GM18508 (cell line): ENCODE results near the gene OR14I1.

Source experiments
- ATAC-seq: cut with Tn5 transposase; IDR thresholded peaks from one replicate; pipeline ENCODE4 v1.9.1; 2021; ENCODE audit warnings: moderate number of reproducible peaks; ENCODE audit not compliant: insufficient read depth, unreplicated experiment

OR14I1 gene

DNA sequence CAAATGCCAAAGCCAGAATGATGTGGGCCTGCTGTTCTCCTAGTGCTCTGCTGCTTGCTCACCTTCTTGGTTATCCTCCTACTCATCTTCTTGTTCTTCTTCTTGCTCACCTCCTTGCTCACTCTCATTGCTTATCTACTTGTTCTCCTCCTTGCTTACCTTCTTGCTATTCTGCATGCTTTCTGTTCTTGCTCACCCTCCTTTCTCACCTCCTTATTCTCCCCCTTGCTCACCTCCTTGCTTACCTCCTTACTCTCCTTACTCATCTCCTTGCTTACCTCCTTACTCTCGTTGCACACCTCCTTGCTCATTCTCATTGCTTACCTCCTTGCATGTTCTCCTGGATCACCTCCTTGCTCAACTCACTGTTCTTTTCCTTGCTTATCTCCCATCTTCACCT is at the start of gene OR14I1:
Gene OR14I1, minus strand, starts transcription at position 53 of the 400 bp plus-strand sequence.
- ATAC-seq: no peak

DNA sequence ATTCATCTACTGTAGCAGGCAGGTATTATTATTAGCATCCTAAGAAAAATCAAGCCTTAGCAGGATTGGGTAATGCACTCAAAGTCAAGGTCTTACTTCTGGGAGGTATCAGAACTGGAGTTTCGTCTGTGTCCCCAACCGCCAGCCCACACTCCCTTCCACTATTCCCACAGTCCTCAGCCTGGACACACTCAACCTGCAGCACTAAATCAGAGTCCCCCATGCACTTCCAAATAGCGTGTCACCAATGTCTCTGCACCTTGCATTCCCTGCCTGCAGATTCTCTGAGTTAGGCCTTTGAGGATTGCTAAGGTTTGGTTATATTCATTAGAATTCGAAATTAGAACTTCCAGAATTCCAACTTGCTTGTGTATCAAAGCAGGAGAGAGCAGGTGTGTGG is 49.1 kb upstream of the OR14I1 start:
- no peak for ATAC-seq

DNA sequence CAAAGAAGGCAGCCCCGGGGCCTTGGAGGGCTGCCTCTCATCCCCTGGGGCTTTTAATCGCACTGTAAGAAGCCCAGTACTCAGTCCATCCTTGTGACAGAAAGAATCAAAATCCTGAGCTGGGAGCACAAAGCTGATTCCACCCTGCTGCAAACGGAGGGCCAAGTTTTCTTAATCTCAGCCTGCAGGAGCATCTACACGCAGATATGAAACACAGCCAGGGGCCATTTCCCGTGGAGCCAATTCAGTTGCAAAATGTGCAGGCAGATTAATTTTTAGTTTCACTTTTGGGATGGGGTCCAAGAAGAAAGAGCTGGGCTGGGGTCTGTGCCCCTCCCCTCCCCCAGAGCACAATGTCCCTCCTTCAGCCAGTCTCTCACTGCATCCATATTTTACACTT is 48.6 kb upstream of the OR14I1 start:
- no peak for ATAC-seq

DNA sequence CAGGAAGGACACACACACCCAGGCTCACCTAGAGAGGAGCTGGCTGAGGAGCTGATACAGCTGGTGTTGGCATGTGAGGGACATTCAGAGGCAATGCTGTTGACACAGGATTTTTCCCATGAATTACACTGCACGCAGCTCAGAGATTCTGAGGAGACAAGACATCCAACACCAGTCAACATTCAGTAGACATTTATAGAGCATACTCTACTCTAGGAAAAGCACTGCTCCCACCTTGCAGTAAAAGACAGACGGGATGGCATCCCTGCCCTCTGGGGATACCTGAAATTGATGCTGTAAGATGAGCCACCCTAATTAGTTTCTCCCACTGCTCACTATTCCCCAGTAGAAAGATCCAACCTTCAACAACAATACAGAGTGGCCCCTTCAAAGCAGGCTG is 47.9 kb upstream of the OR14I1 start:
- ATAC-seq: no peak

DNA sequence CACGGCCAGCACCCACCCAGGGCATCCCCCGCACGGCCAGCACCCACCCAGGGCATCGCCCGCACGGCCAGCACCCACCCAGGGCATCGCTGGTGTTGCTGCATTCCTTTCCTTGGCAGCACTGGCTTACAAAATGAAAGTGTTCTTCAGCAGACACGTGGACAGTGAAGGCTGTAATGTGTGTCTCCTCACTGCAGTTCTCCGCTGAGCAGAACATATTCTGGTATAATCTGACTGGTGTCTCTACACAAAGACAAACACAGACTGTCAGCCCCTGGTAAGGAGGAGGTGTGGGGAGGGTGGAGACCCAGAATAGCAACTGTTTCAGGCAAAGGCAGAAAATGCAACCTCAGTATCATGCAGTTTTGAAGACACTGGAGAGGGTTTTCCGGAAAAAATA is 45.6 kb upstream of the OR14I1 start:
- ATAC-seq: no peak

DNA sequence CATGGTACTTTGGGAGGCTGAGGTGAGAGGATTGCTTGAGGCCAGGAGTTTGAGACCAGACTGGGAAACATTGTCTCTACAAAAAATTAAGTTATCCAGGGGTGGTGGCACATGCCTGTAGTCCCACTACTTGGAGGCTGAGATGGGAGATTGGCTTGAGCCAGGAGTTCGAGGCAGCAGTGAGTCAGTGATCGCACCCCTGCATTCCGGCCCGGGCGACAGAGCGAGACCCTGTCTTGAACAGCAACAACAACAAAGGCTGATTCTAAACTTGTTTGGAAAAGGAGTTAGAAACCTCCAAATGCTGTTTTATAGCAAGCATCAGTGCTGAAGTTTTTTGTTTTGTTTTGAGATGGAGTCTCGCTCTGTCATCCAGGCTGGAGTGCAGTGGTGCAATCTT is 38.3 kb upstream of the OR14I1 start:
- ATAC-seq: no peak

DNA sequence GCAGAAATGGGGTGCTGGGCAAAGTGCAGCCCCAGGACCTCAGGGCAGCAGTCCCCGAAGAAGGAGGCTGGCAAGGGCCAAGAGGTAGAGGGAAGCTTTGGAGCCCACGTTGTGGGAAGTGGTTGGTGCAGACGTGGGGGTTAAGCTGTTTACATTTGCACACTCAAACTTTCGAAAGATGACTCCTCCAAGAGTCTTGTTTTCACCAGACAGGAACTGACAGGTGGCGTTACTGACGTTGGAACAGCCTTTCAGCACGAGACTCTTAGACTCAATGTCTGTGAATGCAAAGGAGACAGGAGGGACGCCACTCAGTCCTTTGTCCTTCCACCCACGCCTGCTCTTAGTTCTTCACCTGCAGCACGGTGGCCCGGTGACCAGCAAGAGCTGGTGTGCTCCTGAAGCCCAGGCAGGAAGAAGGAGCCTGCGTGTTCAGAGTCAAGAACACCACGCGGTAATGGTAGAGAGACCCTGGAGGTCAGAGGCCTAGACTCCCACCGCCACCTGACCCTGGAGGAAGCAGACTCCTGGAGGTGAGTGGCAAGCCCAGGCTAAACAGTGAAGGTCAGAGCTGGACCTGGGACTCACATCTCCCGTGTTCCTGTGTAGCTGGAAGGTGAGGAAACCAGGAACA is 37.1 kb upstream of the OR14I1 start:
- no peak for ATAC-seq

DNA sequence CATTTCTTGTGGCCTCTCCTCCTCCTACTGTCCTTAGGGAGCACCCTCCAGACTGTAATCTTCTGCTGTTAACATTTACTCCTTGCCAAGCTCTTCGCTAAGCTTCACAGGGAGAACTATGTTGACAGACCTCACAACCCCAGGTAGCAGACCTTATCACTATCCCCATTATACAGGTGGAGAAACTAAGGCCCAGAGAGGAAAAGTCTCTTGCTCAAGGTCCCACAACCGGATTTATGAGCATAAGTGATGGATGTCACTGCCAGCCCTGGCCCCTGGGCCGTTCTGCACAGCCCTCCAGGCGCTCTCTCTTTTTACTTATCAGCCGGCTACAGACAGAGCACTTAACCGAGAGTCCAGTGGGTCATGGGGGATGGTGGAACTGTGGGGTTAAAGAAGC is 34.9 kb upstream of the OR14I1 start:
- no peak for ATAC-seq

DNA sequence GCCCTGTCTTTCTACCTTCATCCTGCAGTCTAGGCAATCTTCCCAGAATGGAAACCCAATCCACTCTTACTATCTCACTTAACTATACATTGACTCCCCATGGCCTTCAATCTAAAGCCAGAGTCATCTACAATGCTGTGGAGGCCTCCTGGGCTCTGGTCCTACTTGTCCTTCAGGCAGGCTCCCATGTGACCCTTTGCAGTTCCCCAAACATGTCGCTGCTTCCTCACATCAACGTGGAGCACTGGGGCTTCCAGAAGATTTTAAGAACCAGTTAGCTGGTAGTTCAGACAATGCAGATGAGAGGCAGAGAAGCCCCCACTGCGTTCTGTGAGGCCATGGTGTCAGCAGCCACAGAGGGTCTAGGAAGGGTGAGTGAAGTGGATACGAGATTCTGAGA is 34.4 kb upstream of the OR14I1 start:
- no peak for ATAC-seq

DNA sequence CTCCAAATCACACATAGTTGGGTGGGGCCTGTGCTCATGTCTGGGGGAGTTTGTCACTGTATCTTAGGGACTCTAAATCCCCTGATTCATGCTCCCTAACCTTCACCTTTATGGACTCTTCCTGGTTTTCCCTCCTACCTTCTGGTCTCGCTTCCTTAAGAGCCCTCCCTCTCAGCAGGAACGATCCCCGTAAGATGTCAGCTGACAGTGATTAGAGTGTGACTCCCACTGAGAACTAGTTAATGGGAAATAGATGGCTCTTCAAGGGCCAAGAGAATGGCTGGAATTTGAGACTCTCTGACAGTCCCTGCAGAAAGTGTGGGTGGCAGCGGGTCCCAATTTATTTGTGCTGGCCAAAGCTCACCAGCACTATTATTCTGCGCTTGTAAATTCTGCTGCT is 31.0 kb upstream of the OR14I1 start:
- ATAC-seq: no peak

DNA sequence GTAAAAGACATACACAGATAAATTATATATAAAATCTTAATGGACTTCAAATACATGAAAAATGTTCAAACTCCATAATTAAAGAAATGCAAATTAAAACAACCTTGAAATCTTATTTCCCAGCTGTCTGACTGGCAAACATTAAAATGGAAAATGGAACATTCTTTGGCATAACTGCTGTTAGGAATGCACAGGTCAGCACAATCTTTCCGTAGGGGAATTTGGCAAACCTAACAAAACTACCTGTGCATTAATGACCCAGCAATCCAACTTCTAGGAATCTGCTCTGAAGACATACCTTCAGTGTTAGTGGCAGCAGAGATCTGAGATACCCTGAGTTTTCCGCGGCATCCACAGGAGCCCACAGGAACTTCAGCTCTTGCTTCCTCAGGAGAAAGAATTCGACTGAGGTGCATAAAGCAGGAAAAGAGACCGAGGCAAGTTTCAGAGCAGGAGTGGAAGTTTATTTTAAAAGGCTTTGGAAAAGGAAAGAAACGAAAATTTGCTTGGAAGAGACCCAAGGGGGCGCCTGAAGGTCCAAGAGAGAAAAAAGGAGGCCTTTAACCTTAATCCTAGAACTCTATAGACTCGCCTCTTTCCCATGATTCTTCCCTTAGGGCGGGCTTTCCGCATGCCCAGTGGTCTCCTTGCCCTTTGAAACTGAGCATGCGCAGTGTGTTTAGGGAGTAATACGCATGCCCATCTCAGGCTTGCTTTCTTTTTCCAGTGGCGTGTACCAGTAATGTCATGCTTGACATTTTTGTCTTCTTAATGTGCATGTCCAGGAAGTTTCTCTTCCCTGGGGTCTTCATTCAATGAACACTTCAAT is 28.2 kb upstream of the OR14I1 start:
- no peak for ATAC-seq

DNA sequence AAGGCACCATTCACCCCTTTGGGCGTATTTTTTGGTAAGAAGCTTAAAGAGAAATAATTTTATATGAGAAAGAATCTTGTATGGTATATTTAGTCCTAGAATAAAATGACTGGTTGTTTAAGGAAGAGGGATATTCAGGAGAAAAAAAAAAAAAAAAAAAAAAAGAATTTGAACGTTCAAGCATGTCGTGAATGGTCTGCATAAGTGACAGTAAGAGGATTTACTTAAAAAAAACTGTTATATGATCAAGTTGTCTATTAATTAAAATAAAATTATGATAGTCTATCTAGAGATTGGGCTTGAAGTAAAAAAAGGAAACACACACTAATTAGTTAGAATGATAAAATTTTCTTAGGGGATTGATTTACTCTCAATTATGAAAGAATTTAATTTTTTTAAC is 11.7 kb upstream of the OR14I1 start:
- ATAC-seq: no peak

DNA sequence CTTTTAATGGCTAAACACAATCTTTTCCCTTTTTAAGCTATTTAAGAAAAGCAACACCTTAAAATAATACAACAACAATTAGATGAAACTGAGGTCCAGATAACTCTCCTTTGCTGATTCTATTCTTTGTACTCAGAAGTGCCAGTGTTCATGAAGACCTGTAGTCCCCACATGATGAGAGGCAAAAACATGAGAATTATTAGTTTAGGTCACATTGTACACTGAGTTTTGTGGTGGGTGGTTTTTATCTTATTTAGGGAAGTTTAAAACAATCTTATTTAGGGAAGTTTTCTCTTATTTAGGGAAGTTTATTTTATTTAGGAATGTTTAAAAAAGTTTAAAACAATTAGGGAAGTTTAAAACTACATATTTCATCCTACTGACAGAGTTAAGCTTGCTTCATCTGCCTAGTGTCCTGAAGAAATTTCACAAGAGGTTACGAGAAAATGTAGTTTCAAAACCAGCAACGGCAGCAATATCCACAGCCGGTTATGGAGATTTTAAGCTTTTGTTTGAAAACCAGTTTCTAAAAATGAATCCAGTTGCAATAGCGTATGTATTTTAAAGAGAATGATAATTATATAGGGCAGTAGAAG is 7.8 kb upstream of the OR14I1 start:
- ATAC-seq: no peak

DNA sequence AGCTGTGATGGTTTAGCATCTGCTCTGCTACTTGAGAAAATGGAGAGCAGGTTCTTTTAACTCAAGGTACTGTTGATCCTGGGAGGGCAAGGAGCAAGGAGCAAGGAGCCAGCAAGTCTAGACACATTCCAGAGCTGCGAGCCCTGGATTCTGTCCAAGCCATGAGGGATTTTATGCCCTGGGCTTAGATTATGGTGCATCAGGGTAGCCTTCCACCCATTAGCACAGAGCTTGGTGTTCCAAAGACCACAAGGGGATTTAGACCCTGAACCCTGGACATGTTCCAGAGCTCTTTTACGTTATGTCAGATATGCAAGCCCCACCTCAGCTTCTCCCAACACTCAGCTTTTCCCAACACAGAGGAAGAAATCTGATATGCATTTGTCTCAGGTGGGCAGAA is 2.0 kb upstream of the OR14I1 start:
- no peak for ATAC-seq

DNA sequence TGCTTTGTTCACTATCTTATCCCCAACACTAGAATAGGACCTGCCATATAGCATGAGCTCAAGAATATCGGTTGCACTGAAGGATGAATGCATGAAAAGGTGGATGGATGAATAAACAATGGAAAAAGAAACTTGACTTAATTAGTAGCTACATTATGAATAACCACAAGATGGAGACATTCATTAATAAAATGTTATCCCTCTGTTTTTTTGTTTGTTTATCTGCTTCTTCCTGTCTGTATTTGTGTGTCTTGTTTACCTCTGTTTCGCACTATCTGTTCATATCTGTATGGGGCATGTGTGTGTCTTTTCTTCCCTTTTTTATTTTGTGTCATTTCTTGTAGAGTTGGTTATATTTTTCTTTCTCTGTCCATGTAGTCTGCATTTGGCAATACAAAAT is 1.1 kb upstream of the OR14I1 start:
- ATAC-seq: no peak

DNA sequence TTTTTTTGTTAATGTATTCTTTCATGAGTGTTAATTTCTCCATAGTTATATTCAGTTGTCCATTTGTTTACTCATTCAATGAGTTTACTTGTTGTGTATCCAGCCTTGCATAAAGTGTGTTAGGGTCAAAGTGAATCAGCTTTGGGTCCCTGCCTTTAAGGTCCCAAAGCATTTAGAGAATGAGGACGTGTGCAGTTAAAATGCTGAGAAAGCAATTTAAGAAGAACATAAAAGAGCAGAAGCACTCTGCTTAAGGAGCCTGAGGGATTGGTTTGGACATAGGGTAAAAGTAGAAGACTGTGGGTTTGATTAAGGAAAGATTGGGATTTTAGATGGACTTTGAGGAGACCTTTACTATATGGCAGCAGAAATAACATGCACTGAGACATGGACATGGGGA is 3.5 kb downstream of the OR14I1 start:
- ATAC-seq: no peak

DNA sequence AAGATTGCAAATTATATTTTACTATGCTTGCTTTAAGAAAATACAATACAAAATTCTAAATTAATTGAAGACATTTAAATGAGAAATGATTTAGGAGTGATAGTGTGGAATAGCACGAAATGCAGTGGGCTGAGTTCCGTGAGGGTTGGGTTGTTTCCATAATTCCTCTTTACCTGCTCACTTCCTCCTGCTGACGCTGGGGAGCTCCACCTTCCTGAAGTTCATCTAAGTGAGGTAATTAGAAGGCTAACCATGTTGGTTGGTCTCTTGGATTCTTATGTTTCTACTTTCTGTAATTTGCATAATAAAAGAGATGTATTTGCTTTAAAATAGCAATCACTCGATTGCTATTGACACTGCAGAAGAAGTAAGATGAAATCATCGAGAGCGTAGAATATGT is 4.7 kb downstream of the OR14I1 start:
- no peak for ATAC-seq

DNA sequence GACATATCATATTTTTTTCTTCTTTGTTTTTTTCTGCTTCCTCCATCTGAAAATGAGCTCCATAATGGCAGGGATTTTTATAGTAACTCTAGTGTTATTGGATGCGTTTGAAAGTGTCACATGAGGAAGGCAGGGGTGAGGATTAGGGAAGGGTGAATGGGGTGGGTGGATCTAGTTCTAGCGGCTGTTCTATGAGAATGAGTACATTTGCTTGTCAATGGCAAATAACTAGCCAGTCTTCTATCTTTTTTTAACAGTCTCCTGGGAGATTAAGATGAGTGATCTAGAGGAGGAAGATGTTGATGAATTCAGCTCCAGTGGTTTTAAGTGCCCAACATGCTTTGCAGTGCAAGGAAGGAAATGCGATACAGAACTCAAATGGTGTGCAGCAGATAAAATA is 5.8 kb downstream of the OR14I1 start:
- no peak for ATAC-seq

DNA sequence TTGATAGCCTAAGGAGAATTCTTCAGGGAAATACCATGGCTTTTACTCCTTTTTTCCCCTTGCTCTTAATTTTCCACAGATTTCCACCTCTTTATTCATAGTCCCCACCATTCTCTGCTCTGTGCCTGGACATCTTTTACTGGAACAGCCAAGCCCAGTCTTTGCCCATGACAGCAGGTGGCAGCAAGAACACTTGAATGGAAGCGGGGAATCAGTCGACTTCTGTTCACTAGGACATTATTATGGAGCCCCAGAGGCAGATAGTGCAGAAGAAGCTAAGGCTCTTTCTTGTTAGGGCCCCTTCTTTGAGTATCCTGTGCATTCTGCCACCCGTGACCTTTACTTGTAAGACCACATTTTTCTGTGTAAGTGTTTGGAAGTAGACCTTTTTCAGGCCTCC is 6.3 kb downstream of the OR14I1 start:
- no peak for ATAC-seq

DNA sequence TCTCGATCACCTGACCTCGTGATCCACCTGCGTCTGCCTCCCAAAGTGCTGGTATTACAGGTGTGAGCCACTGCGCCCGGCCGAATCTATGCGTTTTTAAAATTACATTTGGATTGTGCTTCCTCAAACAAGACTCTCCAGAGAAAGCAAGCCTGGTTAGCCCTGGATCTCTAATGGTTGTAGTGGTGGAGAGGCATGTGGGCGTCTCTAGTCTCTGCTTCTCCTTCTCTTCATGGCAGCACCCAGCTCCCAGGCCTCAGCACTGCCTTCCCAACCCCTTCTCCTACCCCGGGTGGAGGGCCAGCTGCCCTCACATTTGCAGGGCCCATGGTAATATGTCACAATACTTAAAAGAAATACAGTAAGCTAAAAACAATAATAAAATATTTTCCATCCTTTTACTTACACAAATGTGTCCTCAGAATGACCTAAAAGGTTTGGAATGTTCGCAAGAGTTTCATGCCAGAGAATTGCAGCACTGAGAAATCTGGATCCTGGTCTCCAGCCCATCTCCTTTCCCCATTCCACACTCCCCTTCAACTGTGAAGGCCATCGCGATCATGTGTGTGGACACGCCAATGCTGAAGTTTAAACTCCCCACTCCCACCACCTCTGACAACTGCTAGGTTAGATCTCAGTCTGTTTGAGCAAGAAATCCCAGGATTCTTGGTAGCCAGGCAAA is 7.0 kb downstream of the OR14I1 start:
- ATAC-seq: no peak

DNA sequence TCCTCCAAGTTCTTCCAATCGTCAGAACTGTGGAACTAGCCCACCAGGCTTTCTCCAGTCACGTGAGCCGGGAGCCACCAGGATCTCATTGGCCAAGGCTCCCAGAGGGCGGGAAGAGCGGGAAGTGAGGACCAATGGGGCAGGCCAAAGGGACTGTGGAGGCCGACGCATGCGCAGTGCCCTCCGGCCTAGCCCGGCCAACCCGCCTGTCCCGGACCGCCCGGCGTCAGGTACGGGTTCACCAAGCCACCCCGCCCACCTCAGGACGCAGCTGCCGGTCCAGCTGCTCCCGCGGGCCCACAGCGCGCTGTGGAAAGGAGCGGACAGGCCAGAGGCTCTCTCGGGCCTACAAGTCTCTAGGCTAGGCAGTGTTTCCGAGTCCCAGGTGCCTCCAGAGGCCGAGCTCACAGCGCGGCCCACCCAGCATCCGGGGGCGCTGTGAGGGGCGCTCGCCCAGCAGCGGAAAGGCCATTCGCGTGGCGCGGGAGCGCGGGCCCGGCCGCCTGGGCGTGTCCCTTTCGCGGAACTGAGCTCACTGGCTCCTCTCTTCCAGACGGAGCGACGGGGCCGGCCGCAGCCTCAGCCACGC is 10.9 kb downstream of the OR14I1 start:
- no peak for ATAC-seq
